ENCODE data around the gene SMPDL3B. TPM values are rescaled to one million over a fixed set of nuclear protein-coding genes. Genes with fewer than 3 reads are reported as not detected.

Gene SMPDL3B
- total RNA-seq, 1 donor from 2014 or later: not detected

- TF ChIP-seq, protein P1, sequence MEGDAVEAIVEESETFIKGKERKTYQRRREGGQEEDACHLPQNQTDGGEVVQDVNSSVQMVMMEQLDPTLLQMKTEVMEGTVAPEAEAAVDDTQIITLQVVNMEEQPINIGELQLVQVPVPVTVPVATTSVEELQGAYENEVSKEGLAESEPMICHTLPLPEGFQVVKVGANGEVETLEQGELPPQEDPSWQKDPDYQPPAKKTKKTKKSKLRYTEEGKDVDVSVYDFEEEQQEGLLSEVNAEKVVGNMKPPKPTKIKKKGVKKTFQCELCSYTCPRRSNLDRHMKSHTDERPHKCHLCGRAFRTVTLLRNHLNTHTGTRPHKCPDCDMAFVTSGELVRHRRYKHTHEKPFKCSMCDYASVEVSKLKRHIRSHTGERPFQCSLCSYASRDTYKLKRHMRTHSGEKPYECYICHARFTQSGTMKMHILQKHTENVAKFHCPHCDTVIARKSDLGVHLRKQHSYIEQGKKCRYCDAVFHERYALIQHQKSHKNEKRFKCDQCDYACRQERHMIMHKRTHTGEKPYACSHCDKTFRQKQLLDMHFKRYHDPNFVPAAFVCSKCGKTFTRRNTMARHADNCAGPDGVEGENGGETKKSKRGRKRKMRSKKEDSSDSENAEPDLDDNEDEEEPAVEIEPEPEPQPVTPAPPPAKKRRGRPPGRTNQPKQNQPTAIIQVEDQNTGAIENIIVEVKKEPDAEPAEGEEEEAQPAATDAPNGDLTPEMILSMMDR (IDR thresholded peaks at IDR 0.05): no peak
- H3K9me3 Mint-ChIP-seq (ENCODE audit: unreplicated experiment): no peaks in the 10 kb centered on the region
- no peak overlapping the region for H3K4me3 Mint-ChIP-seq (ENCODE audit: unreplicated experiment)
- DNase-seq (ENCODE audit: extremely low spot score, unreplicated experiment): no peak
- H3K36me3 Mint-ChIP-seq (ENCODE audit: unreplicated experiment): peaks cover 12% of the 10 kb centered on the region
- peaks cover 10% of the 10 kb centered on the region for H3K4me1 Mint-ChIP-seq (ENCODE audit: unreplicated experiment)
- no peak overlapping the region for H3K27ac Mint-ChIP-seq (ENCODE audit: unreplicated experiment)
- H3K27me3 Mint-ChIP-seq (ENCODE audit: unreplicated experiment): no peaks in the 10 kb centered on the region
Measured at GRCh38 chr1:27973771-27974416, 39.1 kb downstream of the SMPDL3B start.

DNA sequence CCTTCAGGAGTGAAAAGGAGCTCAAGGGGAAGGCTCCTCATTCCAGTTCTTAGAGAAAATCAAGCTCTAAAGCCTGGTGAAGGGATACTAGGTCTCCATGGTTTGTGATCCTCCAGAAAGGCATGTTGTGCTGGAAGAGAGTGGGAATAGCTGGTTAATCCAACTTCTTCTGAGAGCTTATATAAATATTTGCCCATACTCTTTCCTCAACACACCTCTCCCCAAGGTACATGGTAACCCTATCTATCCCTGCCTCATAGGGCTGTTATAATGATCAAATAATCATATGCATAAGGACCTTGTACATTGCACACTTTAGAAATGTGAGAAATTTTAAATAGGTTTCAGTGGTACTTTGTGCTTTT lies 39.6 kb downstream of the SMPDL3B start:
- DNase-seq (ENCODE audit: extremely low spot score, unreplicated experiment): no peak
- Mint-ChIP-seq H3K9me3 (ENCODE audit: unreplicated experiment) (no peaks in the 10 kb centered on the region), H3K4me1 (ENCODE audit: unreplicated experiment) (peaks cover 10% of the 10 kb centered on the region), H3K27ac (ENCODE audit: unreplicated experiment) (no peak overlapping the region), H3K36me3 (ENCODE audit: unreplicated experiment) (peaks cover 12% of the 10 kb centered on the region), H3K4me3 (ENCODE audit: unreplicated experiment) (no peak overlapping the region), H3K27me3 (ENCODE audit: unreplicated experiment) (no peaks in the 10 kb centered on the region)
- TF ChIP-seq, protein P1 (IDR thresholded peaks at IDR 0.05): no peak

GRCh38 chr1:27979151-27979858 lies 44.5 kb downstream of the SMPDL3B start:
- H3K9me3 Mint-ChIP-seq (ENCODE audit: unreplicated experiment): no peaks in the 10 kb centered on the region
- no peaks in the 10 kb centered on the region for H3K4me1 Mint-ChIP-seq (ENCODE audit: unreplicated experiment)
- DNase-seq (ENCODE audit: extremely low spot score, unreplicated experiment): no peak
- no peaks in the 10 kb centered on the region for H3K27me3 Mint-ChIP-seq (ENCODE audit: unreplicated experiment)
- H3K4me3 Mint-ChIP-seq (ENCODE audit: unreplicated experiment): no peak overlapping the region
- TF ChIP-seq, protein P1 (IDR thresholded peaks at IDR 0.05): peak; percentile 67
- H3K36me3 Mint-ChIP-seq (ENCODE audit: unreplicated experiment): peaks cover 8% of the 10 kb centered on the region
- no peak overlapping the region for H3K27ac Mint-ChIP-seq (ENCODE audit: unreplicated experiment)

DNA sequence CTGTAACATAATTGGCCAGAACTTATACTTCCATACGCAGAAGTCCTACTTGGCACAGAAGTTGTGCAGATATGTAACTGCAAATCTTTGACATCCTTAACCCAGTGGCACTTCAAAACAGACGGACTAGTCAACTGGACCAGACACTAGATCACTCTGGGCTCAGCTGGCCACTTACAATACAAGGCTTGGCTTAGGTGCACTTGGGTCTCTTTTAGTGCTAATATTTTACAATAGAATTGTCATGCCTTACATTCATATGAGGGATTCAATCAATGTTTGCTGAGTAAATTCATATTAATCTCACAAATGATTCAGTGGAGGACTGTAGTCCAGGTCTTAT lies 45.0 kb downstream of the SMPDL3B start:
- DNase-seq (ENCODE audit: extremely low spot score, unreplicated experiment): no peak
- no peaks in the 10 kb centered on the region for H3K27me3 Mint-ChIP-seq (ENCODE audit: unreplicated experiment)

More for the DNA sequence above, 45.0 kb downstream of the SMPDL3B start:
- peaks cover 8% of the 10 kb centered on the region for H3K36me3 Mint-ChIP-seq (ENCODE audit: unreplicated experiment)
- TF ChIP-seq, protein P1 (IDR thresholded peaks at IDR 0.05): no peak
- no peaks in the 10 kb centered on the region for H3K9me3 Mint-ChIP-seq (ENCODE audit: unreplicated experiment)
- H3K4me1 Mint-ChIP-seq (ENCODE audit: unreplicated experiment): no peaks in the 10 kb centered on the region
- no peak overlapping the region for H3K27ac Mint-ChIP-seq (ENCODE audit: unreplicated experiment)
- no peak overlapping the region for H3K4me3 Mint-ChIP-seq (ENCODE audit: unreplicated experiment)
